GOT3 (cell line): ENCODE measurements around the gene RSRC1.
"Not testable (repeated sequence)": the region's sequence is repeated elsewhere in the genome, so short reads cannot be mapped to it uniquely, and the experiment has no call there.

ENCODE experiments used
- DNase-seq: peaks from one replicate; lab custom pipeline; 2025; ENCODE audit warnings: mixed read lengths; lab: John Stamatoyannopoulos, UW

Gene RSRC1

DNA sequence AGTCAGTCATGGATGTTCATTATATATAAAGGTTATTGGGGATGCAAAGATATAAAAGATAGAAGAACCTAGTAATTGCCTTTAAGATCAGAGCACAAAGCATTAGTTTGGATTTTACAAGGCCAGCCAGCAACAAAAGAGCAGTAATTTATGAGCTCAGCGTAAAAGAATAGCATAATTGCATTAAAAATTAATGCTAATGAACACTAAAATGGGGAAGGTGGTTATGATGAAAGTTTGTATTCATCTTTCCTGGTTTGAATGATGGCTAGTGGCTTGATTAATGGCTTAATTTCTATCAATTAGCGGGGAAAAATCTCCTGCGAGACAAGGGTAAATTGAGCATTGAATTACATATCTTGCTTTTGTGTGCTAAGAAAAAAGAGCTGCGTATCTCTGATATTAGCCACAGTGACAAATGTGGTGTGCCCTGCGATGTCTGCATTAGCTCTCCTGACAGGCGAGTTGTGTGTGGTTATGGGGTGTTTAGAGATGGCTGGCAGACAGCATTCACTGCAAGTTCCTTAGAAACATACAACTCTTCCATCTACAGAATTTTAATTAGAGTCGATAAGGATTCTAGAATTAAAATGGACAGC lies 418.3 kb downstream of the RSRC1 start:
- no peak for DNase-seq

DNA sequence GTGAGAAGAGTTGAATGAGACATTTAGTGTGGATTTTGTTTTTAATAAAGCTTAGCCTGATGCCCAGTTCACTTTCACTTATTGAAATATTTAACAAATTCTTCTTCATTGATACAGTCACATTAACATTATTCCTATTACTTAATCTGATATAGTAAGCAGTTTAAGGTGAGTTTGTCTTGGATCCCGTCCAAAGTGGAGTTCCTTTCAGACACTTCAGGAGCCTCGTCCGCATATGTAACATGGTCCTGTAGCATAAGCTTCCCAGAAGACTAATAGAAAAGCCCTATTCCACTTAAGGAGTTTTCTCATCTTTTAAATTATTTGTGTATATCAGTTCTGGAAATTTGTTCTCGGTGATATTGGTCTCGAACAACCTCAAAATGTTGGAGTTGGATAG lies 421.4 kb downstream of the RSRC1 start:
- DNase-seq, result no peak

- no peak for DNase-seq
Measured at GRCh38 chr3:158532099-158532734, 422.3 kb downstream of the RSRC1 start.

GRCh38 chr3:158535918-158536317 lies 426.0 kb downstream of the RSRC1 start:
- DNase-seq, result no peak

DNA sequence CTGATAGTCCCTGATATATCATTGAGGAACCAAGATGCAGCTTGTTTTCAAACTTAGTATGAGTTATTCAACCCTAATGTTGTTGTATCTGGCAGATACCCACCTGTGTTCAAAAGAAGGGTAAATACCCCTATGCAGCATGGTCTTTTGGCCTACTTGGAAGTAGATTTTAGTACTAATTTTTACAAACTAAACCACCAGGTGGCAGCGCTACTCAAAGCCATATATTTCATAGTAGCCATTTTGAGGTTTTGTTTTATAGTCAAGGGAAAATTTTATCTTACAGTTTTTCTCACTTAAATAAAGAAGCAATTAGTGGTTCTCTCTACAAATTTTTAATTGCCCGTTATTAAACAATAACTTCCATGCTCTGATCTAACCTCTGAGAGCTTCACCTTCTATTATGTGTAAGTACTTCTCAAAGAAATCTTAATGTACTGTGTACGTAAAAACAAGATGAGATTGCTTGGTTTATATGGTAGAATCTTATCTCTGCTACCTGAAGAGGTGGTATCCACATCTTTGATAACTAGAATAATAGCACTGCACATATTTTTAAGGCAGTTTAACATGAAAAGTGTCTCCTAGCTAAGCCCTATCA lies 429.6 kb downstream of the RSRC1 start:
- no peak for DNase-seq

GRCh38 chr3:158540066-158540465 lies 430.2 kb downstream of the RSRC1 start:
- DNase-seq, result no peak

DNA sequence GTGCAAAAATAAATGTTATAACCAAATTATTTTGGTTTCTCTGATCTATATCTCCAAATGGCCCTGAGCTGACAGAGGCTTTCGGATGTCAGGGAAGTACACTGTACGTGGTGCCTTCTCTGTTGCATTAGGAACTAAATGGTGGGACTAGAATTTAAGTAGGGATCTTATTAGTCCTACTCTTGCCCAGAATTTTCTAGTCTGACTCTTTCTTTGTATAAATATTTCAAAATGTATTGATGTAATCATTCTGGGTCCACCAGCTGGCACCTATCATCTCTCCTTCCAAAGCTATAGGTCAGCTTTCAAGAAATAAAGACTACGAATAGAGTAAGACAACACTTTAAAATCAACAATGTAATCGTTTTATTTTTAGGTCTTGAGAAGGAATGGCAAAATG lies 438.8 kb downstream of the RSRC1 start:
- DNase-seq, result no peak

DNA sequence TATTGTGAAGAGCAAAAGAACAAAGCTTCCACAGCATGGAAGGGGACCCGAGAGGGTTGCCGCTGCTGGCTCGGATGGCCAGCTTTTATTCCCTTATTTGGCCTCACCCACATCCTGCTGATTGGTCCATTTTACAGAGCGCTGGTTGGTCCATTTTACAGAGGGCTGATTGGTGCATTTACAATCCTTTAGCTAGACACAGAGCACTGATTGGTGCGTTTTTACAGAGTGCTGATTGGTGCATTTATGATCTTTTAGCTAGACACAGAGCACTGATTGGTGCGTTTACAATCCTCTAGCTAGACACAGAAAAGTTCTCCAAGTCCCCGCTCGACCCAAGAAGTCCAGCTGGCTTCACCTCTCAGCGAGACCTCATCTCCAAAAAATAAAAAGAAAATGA lies 440.0 kb downstream of the RSRC1 start:
- DNase-seq, result not testable (repeated sequence)

DNA sequence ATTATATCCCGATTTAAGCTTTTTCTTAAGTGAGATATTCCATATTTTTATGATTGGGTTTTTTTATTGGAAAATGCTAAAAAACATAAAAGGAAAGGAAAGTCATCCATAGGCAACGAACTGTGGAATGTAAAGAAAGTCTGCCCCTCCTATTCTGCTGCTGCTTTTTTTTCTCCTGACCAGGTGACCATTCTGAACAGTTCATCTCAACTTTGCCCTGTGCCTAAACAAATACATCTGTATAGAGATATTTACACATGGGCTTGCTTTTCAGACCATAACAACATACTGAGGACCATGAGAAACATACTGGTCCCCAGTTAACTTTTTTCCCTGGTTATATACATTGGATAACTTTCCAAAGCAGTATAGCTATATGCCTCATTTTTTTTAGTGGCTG lies 442.2 kb downstream of the RSRC1 start:
- no peak for DNase-seq

- DNase-seq, result no peak
Measured at GRCh38 chr3:158559504-158559903, 449.6 kb downstream of the RSRC1 start.

- DNase-seq, result no peak
Measured at GRCh38 chr3:158560979-158561378, 451.1 kb downstream of the RSRC1 start.

DNA sequence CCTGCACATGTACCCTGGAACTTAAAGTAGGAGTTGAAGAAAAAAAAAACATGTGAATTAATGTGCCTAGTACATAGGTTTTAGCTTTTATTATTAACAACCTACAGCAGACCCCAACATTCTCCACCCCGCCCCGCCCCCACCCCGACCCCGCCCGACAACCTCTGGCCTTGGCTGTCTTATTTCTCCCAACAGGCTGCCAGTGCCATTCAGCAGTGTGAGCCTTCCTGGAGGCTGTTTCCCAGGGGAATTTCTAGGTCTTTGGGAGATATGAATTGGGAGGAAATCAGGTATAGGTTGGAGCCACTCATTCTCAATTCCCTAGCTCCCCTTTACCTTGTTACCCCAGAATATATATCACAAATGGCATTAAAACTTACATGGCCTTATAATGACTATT lies 452.8 kb downstream of the RSRC1 start:
- DNase-seq, result no peak

DNA sequence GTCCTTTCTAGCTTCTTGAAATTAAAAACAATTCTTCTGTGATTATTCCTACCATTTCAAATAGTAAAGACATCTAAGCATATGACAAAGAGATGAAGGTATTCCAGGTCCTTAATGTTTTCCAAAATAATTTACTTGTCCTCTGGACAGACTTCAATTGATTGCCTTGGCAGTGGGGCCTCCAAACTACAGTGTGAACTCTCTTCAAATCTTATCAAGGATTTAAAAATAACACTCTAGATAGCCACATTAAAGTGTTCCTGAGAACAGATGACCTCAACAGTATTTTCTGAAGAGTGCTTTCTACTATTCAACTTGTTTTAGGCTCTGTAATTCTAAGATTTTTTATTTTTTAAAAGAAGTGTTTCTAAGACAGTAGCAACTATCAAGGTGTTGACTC lies 453.2 kb downstream of the RSRC1 start:
- no peak for DNase-seq

DNA sequence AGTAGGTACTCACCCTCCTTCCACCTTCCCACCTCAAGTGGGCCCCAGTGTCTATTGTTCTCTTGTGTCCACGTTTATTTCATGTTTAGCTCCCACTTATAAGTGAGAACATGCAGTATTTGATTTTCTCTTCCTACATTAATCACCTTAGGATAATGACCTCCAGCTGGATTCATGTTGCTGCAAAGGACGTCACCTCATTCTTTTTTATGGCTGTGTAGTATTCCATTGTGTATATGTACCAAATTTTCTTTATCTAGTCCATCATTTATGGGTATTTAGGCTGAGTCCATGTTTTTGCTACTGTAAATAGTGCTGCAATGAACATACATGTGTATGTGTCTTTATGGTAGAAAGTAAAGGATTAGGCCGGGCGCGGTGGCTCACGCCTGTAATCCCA lies 455.2 kb downstream of the RSRC1 start:
- DNase-seq, result no peak

DNA sequence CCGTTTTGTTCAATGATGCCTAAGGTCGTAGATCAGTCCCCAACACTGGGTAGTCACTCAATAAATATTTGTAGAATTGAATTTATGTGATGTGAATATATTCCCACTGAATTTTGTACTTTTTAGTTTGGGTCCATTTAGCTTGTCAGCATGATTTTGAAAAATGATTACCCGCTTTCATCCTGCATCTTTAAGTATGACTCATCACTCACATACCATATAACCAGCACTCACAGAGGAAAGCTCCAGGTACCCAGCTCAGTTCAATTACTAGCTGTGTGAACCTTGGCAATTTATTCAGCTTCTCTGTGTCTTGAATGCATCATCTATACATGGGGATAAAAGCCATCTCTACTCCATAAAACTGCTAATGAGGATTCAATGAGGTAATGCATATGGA lies 458.9 kb downstream of the RSRC1 start:
- no peak for DNase-seq

DNA sequence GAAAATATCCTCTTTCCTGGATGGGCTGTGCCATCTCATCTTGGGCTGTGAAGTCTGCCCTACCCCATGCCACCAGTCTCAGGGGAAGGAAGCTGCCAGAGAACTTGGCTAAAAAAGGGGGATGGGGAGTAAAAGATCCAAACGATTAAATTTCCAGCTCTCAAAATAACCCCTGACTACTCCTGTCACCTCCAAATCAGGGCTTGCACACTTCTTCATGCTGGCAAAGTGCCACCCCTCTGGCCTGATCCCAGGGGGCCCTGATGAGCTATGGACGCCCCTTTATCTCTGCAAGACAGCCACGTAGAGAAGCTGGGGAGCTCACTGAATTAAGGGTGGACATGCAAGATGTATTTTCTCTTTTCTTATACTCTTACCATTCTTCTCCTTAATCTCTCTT lies 459.9 kb downstream of the RSRC1 start:
- no peak for DNase-seq

DNA sequence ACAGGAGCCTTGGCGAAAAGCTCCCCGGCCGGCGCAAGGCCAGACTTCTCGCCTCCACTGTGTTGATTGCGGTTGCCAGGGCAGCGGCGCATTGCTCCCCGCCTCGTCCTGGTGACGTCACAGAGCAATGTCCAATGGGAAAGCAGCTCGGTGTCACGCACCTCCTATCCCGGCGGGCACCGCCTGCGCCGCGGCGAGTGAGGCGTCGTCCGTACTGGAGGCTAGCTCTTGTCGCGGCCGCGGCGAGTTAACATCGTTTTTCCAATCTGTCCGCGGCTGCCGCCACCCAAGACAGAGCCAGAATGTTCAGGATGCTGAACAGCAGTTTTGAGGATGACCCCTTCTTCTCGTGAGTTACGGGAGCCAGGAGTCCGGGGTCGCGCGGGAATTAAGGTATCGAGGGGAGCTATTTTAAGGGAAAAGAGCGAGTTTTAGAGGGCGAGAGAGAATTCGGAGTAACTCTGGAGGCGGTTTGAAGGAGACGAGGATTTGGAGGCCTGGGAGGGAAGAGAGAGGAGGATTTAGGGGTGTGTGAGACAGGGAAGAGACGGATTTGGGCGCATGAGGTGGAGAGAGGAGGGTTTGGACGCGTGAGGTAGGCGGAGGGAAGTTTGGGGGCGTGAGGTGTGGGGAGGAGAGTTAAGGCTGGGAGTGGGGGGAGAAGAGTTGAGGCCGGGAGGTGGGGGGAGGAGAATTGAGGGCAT lies 461.3 kb downstream of the RSRC1 start, which contains the start of gene MLF1:
Gene MLF1, plus strand, starts transcription at position 196 of the 704 bp plus-strand sequence. Its CDS starts 107 bp downstream, at position 303.
- peak; percentile 95 for DNase-seq

DNA sequence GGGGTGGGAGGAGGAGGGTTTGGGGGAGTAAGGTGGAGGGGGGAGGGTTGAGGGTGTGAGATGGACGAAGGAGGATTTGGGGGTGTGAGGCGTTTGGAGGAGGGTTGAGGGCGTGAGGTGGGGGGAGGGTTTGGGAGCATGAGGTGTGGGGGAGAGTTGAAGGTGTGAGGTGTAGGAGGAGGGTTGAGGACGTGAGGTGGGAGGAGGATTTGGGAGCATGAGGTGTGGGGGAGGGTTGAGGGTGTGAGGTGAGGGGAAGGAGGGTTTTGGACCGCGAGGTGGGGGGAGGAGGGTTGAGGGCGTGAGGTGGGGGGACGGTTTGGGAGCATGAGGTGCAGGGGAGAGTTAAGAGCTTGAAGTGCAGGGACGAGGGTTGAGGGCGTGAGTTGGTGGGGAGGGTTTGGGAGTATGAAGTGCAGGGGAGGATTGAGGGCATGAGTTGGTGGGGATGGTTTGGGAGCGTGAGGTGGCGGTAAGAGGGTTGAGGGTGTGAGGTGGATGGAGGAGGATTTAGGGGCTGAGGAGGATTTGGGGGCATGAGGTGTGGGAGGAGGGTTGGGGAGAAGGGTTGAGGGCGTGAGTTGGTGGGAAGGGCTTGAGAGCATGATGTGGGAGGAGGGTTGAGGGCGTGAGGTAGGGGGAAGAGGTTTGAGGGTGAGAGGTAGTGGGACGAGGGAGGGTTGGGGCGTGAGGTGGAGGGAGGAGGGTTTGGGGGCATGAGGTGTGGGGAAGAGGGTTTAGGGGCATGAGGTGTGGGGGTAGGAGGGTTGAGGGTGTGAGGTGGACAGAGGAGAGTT lies 462.3 kb downstream of the RSRC1 start:
- no peak for DNase-seq

DNA sequence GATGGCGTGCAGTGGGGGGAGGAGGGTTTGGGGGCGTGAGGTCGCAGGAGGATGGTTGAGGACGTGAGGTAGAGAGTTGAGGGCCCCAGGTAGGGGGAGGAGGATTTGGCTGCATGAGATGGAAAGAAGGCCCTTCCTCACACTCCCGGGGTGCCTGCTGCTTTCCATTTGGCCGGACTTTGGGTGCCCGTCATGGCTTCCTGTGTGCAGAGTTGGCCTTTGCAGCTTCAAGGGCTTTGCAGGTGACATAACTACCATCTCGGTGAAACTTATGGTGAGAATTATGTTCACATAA lies 462.8 kb downstream of the RSRC1 start:
- DNase-seq, result no peak

GRCh38 chr3:158573714-158574113 lies 463.8 kb downstream of the RSRC1 start:
- no peak for DNase-seq

- no peak for DNase-seq
Measured at GRCh38 chr3:158574646-158575045, 464.8 kb downstream of the RSRC1 start.

GRCh38 chr3:158590223-158590622 lies 480.3 kb downstream of the RSRC1 start:
- DNase-seq, result no peak
